HG03442 (cell line): ENCODE measurements around the gene PCDHB9.
"Not testable (repeated sequence)": the region's sequence is repeated elsewhere in the genome, so short reads cannot be mapped to it uniquely, and the experiment has no call there.

Experiments
- ATAC-seq: cut with Tn5 transposase; IDR thresholded peaks from one replicate; pipeline ENCODE4 v1.9.1; 2021; ENCODE audit warnings: mild to moderate bottlenecking, moderate library complexity; ENCODE audit not compliant: unreplicated experiment

PCDHB9 gene

DNA sequence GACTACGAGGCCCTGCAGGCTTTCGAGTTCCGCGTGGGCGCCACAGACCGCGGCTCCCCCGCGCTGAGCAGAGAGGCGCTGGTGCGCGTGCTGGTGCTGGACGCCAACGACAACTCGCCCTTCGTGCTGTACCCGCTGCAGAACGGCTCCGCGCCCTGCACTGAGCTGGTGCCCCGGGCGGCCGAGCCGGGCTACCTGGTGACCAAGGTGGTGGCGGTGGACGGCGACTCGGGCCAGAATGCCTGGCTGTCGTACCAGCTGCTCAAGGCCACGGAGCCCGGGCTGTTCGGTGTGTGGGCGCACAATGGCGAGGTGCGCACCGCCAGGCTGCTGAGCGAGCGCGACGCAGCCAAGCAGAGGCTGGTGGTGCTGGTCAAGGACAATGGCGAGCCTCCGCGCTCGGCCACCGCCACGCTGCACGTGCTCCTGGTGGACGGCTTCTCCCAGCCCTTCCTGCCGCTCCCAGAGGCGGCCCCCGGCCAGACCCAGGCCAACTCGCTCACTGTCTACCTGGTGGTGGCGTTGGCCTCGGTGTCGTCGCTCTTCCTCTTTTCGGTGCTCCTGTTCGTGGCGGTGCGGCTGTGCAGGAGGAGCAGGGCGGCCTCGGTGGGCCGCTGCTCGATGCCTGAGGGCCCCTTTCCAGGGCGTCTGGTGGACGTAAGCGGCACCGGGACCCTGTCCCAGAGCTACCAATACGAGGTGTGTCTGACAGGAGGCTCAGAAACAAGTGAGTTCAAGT is 2.7 kb upstream of the PCDHB9 start:
- ATAC-seq: not testable (repeated sequence)

DNA sequence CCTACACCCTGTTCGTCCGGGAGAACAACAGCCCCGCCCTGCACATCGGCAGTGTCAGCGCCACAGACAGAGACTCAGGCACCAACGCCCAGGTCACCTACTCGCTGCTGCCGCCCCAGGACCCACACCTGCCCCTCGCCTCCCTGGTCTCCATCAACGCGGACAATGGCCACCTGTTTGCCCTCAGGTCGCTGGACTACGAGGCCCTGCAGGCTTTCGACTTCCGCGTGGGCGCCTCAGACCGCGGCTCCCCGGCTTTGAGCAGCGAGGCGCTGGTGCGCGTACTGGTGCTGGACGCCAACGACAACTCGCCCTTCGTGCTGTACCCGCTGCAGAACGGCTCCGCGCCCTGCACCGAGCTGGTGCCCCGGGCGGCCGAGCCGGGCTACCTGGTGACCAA is 1.7 kb downstream of the PCDHB9 start:
- not testable (repeated sequence) for ATAC-seq

DNA sequence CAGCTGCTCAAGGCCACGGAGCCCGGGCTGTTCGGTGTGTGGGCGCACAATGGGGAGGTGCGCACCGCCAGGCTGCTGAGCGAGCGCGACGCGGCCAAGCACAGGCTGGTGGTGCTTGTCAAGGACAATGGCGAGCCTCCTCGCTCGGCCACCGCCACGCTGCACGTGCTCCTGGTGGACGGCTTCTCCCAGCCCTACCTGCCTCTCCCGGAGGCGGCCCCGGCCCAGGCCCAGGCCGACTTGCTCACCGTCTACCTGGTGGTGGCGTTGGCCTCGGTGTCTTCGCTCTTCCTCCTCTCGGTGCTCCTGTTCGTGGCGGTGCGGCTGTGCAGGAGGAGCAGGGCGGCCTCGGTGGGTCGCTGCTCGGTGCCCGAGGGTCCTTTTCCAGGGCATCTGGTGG is 2.2 kb downstream of the PCDHB9 start:
- not testable (repeated sequence) for ATAC-seq

DNA sequence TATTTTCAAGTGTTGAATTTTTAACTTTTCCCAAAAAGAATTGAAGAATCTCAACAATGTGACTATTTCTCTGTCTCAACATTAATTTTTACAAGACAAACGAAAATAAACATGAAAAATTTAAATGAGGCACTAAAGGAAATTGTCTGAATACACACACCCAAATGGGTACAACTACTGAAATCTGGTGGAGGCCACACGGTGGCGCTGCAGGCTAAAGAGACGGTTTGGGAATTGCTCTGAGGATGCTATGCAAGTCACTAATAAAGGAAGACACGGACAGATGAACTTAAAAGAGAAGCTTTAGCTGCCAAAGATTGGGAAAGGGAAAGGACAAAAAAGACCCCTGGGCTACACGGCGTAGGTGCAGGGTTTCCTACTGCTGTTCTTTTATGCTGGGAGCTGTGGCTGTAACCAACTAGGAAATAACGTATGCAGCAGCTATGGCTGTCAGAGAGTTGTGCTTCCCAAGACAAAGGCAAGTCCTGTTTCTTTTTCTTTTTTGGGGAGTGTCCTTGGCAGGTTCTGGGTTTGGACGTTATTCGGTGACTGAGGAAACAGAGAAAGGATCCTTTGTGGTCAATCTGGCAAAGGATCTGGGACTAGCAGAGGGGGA is 5.3 kb downstream of the PCDHB9 start, which contains the start of gene PCDHB10:
Gene PCDHB10, plus strand, starts transcription at position 244 of the 616 bp plus-strand sequence. Its CDS starts 200 bp downstream, at position 444.
- ATAC-seq: no peak

DNA sequence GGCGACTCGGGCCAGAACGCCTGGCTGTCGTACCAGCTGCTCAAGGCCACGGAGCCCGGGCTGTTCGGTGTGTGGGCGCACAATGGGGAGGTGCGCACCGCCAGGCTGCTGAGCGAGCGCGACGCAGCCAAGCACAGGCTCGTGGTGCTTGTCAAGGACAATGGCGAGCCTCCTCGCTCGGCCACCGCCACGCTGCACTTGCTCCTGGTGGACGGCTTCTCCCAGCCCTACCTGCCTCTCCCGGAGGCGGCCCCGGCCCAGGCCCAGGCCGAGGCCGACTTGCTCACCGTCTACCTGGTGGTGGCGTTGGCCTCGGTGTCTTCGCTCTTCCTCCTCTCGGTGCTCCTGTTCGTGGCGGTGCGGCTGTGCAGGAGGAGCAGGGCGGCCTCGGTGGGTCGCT is 7.4 kb downstream of the PCDHB9 start:
- ATAC-seq: not testable (repeated sequence)

DNA sequence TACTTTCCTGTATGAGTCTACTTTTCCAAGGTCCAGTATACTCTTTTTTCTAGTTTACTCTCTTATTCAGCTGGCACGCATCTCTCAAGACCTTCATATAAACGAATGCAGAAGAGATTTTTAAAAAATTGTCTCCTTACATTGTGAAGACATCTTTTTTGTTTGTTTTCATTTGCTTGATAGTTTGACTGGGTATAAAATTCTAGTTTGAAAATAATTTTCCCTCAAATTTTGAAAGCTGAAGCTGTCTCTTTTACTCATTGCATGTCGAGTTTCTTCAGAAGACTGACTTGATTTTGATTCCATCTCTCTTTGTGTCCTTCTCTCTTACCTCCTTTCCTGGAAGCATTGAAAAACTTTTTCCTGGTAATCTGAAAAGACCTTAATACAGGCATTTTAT is 9.4 kb downstream of the PCDHB9 start:
- ATAC-seq: no peak

DNA sequence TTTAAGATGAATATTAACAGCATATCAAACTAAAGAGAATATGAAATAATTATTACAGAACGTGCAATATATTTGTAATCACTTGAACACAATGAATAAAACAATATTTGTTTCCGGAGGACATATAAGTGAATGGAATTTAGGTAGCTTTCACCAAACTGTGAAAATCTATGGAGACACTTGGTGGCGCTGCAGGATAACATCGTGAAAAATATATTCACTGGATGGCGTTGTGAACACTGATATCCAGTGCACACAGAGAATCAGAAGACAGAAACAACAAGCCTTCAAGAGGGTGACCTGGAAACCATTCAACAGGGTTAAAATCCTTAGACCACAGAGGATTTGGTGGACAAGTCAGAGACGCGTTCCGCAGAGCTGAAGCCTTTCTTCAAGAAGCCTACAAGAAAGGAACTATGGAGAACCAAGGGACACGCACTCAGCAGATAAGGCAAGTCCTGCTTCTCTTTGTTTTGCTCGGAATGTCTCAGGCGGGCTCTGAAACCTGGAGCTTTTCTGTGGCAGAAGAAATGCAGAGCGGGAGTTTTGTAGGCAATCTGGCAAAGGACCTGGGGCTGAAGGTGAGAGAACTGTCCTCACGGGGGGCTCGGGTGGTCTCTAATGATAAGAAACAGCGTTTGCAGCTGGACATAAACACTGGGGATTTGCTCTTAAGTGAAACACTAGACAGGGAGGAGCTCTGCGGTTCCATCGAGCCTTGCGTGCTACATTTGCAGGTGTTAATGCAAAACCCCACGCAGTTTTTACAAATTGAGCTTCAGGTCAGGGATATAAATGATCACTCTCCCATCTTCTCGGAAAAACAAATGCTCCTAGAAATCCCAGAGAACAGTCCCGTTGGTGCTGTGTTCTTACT is 12.6 kb downstream of the PCDHB9 start, which contains the start of gene PCDHB11:
Gene PCDHB11, plus strand, starts transcription at position 269 of the 877 bp plus-strand sequence. Its CDS starts 148 bp downstream, at position 417.
- ATAC-seq: no peak

DNA sequence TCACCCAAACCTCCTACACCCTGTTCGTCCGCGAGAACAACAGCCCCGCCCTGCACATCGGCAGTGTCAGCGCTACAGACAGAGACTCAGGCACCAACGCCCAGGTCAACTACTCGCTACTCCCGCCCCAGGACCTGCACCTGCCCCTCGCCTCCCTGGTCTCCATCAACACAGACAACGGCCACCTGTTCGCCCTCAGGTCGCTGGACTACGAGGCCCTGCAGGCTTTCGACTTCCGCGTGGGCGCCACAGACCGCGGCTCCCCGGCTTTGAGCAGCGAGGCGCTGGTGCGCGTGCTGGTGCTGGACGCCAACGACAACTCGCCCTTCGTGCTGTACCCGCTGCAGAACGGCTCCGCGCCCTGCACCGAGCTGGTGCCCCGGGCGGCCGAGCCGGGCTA is 14.2 kb downstream of the PCDHB9 start:
- ATAC-seq: not testable (repeated sequence)

DNA sequence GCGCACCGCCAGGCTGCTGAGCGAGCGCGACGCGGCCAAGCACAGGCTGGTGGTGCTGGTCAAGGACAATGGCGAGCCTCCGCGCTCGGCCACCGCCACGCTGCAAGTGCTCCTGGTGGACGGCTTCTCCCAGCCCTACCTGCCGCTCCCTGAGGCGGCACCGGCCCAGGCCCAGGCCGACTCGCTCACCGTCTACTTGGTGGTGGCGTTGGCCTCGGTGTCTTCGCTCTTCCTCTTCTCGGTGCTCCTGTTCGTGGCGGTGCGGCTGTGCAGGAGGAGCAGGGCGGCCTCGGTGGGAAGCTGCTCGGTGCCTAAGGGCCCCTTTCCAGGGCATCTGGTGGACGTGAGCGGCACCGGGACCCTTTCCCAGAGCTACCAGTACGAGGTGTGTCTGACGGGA is 14.7 kb downstream of the PCDHB9 start:
- ATAC-seq: not testable (repeated sequence)

DNA sequence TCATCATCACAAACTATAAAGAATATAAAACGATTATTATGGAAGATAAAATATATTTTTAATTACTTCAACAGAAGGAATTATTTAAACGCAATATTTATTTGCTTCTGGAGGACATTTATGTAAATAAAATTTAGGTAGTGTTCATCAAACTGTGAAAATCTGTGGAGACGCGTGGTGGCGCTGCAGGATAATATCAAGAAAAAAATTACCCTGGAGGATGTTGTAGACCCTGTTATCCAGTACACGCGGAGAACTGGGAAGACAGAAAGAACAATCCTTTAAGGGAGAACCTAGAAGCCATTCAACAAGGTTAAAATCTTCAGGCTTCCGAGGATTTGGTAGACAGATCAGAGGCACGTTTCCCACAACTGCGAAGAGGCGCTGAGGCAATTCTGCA is 21.5 kb downstream of the PCDHB9 start, which contains the start of gene PCDHB12:
Gene PCDHB12, plus strand, starts transcription at position 242 of the 400 bp plus-strand sequence. CDS start 189 bp downstream, outside the sequence.
- ATAC-seq: no peak

DNA sequence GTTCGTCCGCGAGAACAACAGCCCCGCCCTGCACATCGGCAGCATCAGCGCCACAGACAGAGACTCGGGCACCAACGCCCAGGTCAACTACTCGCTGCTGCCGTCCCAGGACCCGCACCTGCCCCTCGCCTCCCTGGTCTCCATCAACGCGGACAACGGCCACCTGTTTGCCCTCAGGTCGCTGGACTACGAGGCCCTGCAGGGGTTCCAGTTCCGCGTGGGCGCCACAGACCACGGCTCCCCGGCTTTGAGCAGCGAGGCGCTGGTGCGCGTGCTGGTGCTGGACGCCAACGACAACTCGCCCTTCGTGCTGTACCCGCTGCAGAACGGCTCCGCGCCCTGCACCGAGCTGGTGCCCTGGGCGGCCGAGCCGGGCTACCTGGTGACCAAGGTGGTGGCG is 23.3 kb downstream of the PCDHB9 start:
- not testable (repeated sequence) for ATAC-seq

DNA sequence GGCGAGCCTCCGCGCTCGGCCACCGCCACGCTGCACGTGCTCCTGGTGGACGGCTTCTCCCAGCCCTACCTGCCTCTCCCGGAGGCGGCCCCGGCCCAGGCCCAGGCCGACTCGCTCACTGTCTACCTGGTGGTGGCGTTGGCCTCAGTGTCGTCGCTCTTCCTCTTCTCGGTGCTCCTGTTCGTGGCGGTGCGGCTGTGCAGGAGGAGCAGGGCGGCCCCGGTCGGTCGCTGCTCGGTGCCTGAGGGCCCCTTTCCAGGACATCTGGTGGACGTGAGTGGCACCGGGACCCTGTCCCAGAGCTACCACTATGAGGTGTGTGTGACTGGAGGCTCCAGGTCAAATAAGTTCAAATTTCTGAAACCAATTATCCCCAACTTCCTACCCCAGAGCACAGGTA is 23.9 kb downstream of the PCDHB9 start:
- ATAC-seq: not testable (repeated sequence)

DNA sequence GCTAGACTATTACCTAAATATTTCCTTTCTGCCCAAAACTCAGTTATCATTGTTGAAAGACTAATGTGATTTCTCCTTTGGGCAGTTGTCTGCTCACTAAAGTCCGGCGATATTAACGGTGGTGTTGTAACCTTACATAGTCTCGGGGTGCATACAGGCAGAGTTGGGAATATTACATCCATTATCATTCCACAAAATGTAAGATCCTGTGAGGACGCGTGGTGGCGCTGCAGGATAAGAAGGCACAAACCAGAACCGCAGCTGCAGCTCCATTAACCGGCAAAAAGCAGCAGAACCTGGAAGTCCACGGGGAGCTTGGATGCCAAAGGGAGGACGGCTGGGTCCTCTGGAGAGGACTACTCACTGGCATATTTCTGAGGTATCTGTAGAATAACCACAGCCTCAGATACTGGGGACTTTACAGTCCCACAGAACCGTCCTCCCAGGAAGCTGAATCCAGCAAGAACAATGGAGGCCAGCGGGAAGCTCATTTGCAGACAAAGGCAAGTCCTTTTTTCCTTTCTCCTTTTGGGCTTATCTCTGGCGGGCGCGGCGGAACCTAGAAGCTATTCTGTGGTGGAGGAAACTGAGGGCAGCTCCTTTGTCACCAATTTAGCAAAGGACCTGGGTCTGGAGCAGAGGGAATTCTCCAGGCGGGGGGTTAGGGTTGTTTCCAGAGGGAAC is 26.8 kb downstream of the PCDHB9 start, which contains the start of gene PCDHB13:
Gene PCDHB13, plus strand, starts transcription at position 264 of the 684 bp plus-strand sequence. Its CDS starts 205 bp downstream, at position 469.
- ATAC-seq: not testable (repeated sequence)

DNA sequence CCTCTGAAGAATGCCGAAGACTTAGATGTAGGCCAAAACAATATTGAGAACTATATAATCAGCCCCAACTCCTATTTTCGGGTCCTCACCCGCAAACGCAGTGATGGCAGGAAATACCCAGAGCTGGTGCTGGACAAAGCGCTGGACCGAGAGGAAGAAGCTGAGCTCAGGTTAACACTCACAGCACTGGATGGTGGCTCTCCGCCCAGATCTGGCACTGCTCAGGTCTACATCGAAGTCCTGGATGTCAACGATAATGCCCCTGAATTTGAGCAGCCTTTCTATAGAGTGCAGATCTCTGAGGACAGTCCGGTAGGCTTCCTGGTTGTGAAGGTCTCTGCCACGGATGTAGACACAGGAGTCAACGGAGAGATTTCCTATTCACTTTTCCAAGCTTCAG is 27.6 kb downstream of the PCDHB9 start:
- ATAC-seq: not testable (repeated sequence)

DNA sequence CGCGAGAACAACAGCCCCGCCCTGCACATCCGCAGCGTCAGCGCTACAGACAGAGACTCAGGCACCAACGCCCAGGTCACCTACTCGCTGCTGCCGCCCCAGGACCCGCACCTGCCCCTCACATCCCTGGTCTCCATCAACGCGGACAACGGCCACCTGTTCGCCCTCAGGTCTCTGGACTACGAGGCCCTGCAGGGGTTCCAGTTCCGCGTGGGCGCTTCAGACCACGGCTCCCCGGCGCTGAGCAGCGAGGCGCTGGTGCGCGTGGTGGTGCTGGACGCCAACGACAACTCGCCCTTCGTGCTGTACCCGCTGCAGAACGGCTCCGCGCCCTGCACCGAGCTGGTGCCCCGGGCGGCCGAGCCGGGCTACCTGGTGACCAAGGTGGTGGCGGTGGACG is 28.5 kb downstream of the PCDHB9 start:
- not testable (repeated sequence) for ATAC-seq

DNA sequence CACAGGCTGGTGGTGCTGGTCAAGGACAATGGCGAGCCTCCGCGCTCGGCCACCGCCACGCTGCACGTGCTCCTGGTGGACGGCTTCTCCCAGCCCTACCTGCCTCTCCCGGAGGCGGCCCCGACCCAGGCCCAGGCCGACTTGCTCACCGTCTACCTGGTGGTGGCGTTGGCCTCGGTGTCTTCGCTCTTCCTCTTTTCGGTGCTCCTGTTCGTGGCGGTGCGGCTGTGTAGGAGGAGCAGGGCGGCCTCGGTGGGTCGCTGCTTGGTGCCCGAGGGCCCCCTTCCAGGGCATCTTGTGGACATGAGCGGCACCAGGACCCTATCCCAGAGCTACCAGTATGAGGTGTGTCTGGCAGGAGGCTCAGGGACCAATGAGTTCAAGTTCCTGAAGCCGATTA is 29.1 kb downstream of the PCDHB9 start:
- ATAC-seq: not testable (repeated sequence)

DNA sequence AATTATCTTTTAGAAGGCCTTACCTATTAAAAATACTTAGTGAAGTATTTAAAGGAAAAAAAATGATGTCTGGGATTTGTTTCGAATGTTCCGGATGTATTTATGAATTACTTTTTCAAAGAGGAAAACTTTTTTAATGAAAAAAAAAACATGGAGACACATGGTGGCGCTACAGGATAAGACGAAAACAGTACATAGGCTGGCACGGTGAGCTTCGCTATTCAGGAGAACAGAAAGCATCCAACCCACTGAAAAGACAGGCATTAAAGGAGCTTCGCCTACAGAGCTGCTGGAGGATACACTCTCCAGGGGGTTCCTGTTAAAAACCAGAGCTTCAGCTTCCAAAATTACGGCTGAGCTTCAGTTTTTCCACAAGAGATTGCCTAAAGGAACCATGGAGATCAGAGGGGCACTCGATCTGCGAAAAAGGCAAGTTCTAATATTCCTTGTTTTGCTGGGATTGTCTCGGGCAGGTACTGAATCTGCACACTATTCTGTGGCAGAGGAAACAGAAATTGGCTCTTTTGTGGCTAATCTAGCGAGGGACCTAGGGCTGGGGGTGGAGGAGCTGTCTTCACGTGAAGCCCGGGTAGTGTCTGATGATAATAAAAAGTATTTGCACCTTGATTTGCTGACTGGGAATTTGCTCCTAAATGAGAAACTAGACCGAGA is 36.3 kb downstream of the PCDHB9 start, which contains the start of gene PCDHB14:
Gene PCDHB14, plus strand, starts transcription at position 232 of the 672 bp plus-strand sequence. Its CDS starts 163 bp downstream, at position 395.
- ATAC-seq: no peak

DNA sequence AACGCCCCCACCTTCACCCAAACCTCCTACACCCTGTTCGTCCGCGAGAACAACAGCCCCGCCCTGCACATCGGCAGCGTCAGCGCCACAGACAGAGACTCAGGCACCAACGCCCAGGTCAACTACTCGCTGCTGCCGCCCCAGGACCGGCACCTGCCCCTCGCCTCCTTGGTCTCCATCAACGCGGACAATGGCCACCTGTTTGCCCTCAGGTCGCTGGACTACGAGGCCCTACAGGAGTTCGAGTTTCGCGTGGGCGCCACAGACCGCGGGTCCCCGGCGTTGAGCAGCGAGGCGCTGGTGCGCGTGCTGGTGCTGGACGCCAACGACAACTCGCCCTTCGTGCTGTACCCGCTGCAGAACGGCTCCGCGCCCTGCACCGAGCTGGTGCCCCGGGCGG is 37.9 kb downstream of the PCDHB9 start:
- ATAC-seq: not testable (repeated sequence)

DNA sequence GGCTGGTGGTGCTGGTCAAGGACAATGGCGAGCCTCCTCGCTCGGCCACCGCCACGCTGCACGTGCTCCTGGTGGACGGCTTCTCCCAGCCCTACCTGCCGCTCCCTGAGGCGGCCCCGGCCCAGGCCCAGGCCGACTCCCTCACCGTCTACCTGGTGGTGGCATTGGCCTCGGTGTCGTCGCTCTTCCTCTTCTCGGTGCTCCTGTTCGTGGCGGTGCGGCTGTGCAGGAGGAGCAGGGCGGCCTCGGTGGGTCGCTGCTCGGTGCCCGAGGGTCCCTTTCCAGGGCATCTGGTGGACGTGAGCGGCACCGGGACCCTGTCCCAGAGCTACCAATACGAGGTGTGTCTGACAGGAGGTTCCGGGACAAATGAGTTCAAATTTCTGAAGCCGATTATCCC is 38.5 kb downstream of the PCDHB9 start:
- ATAC-seq: not testable (repeated sequence)
